ENCODE measurements around the gene GLI3. TPM values are rescaled to one million over a fixed set of nuclear protein-coding genes. Genes with fewer than 3 reads are reported as not detected.

Gene GLI3
- total RNA-seq, 2 donors from 2014 or later = 6.0 to 8.1 TPM

DNA sequence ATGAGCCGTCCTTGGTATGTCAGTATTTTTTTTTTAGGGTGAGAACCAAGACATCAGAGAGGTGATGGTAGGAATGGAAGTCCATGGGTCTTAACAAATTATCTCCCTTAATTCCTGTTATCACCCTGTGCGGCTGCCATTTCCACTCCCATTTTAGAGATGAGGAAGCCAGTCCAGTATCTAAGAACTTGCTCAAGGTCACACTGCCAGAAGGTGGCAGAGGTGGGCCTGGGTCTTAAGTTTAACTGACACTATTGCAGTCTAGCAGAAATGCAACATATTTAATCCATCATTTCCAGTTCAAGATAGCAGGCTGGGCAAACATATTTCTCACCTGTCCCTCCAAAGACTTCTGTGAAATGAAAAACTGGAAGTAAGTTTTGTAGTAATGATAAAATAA lies 108.3 kb downstream of the GLI3 start:
- ATAC-seq (no peak), DNase-seq (no peak)
- intact Hi-C loops (cut with DNase I) = no loop called here

DNA sequence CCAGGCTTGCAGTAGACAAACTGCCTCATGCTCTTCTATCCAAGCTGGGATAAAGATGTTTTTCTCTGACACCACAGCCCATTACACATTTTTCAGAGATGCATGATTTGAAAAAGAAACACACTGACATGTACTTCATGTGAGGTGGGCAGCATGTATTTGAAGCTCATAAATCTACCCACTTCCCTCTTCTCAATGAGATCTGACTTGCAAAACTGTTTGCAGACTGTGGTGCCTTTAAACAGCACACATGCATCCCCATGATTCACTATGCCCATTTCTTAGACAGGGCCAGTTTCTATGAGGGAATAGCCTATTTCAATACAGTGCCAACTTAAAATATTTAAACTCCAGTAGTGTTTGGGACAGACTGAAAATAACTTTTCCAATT lies 109.8 kb downstream of the GLI3 start:
- ATAC-seq (no peak), DNase-seq (no peak)
- intact Hi-C loops (cut with DNase I) = no loop called here

DNA sequence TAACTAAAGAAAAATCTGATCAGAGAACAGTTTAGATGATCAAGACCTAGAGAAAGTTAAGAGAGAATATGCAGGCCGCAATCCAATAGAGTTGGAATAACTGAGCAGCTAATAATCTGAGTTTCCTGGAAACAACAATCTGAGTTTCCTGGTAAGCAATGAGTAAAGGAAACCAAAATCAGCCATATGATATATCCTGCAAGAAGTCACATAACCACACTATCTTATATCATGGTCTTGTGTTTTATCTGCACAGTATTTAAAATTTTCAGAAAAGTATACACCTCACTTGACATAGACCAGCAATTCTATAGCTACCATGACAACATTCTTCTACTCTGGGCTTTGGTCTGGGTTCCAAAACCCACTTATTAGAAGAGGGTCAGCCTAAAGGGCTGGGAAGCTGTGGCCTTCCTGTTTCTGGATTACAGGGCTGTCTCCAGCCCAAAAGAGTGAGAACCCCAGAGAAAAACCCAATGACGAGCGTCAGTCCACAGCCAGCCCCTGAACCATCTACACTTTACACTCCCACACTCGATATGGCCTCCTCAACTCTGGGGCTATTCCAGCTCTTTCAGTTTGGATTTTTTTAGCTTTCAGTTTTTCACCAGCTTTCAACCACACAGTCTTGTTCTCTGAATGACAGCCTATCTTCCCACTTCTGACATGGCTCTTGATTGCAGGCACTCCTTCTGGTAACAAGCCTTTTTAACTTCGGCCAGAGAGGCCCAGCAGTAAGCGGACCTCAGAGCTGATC lies 110.4 kb downstream of the GLI3 start:
- no peak for DNase-seq
- ATAC-seq = peak in 1 of 2 donors; percentile 41
- intact Hi-C loops (cut with DNase I) = no loop called here

DNA sequence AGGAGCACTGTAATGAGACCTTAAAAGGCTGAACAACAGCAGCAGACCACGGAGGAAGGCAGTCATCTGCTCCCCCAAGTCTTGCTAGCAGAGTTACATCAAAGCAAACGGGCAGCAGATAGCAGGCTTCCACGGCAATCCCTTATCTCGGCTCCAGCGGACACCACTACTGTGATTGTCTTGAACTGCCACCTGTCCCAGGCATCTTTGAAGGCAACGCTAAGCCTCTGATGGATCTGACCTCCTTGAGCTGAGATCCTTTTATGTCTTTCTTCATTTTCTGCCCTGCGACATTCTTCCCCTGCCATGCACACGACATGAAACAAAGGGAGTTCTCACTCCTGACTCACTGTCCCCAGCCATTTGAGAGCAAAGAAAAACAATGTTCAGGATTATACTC lies 111.7 kb downstream of the GLI3 start:
- ATAC-seq (no peak), DNase-seq (no peak)
- intact Hi-C loops (cut with DNase I) = no loop called here

DNA sequence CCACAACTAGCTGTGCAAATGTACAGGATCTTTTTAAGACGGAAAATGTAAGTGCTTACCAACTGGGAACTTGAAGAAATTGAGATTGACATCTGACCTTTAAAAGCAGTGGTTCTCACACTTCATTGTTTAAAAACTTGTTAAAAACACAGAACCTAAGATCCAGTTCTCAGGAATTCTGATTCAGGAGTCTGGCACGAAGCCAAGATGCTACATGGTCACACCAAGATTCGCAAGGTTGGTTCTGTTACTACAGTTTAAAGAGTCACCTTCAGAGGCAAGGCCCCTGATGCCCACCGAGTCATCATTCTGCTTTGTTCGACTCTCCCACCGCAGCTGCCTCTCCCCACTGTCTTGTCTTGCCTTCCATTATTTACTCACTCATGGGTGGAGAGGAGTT lies 113.3 kb downstream of the GLI3 start:
- intact Hi-C loops (cut with DNase I) = no loop called here
- ATAC-seq (no peak), DNase-seq (no peak)

DNA sequence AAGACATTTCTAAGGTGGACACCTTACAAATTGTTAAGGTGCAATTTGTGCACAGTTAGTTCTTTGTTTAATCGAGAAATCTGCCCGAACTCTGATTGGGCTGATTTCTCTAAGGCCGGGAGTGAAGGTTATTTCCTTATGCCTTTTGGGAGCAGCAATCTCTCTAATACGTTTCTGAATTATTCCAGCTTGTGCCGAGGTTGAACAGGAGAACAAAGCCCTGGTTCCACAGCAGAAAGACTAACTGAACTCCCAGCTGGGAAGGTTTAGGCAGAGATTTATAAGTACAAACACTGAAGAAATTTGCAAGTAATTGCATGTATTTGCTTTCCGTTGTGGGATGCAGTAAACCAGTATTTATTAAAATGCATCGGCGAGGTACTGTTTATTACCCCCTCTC lies 116.8 kb downstream of the GLI3 start:
- no peak for ATAC-seq
- DNase-seq = no peak
- intact Hi-C loops (cut with DNase I) = no loop called here

DNA sequence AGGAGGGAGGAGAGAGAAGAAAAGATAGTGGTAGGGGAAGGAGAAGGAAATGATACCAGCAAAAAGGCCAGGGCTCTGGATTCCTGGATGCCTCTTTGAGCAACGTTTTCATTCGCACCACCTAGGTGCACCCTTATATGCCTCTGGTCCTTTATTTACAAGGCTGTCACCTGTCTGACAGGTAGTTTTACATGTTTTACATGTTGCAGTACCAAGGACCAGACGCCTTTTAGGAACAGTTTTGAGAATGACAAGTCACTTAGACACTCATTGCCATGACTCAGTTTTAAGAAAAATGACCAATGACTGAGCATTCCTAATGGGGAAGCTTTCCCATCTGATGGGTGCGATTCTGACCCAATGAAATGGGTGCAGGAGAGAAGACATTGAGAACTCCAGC lies 119.8 kb downstream of the GLI3 start:
- intact Hi-C loops (cut with DNase I) = no loop called here
- no peak for ATAC-seq
- no peak for DNase-seq

DNA sequence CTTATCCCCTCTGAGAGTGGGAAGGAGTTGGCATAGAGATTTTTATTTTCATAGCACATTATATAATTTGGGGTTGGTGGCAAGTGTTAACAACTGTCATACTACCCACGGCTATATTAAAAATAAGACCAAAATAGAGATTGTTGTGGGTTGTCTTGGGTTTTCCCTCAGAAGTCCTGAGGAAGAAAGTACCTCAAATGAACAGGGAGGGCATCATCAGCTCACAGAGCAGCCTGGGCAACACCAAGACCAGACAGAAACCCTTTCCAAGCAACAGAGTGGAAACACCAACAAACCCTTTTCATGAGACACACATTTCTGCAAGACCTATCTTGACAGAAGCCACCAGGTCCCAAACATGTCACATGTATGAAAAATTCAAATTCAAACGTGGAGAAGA lies 121.2 kb downstream of the GLI3 start:
- intact Hi-C loops (cut with DNase I) = no loop called here
- DNase-seq (no peak), ATAC-seq (no peak)

DNA sequence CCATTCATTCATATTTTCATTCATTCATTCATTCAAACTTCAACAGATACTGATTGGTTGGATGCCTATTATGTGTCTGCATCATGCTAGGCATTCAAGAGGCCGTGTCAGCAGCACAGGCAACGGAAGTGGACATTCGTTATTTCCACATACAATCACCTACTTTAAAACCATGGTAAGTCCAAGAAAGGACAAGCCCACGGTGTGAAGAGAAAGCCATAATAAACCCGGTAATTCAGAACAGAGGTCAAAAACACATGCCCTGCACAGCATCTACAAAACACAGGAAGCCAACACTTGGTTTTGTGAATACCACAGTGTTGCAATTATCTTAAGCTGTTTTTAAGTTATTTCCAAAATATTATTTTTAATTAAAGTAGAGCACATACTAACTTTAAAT lies 126.7 kb downstream of the GLI3 start:
- no peak for DNase-seq
- intact Hi-C loops (cut with DNase I) = no loop called here
- ATAC-seq = no peak

DNA sequence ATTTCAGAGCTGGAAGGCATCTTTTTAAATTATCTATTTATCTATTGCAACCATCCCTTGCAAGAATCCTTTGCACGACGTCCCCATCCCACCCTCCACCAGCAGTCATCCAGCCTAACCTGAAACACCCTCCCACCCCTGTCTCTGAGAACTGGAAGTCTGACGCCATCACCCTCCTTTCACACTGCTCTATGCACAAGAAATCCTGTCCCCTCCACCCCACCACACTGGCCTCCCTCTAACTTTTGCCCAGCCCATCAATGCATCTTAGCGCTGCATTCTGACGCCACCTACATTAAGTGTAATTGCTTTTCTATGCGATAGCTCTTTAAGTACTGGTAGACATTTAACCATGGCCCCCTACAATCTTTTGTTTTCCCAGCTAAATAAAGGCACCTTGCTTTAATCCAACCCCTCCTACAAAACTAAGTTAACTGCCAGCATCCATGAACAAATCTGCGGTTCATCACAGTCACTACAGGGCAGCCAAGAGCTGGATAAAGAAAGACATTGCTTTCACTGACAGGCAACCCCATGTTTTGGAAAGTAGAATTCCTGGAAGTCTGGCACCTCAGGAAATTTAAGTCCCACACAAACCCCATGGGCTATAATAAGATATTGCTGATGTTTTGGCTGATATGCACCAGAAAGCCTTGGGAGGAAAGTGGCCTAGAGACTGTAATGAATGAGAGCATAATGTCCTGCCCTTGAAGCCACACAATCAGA lies 128.0 kb downstream of the GLI3 start:
- DNase-seq (no peak), ATAC-seq (peak in 1 of 2 donors; percentile 55)
- intact Hi-C loops (cut with DNase I) = no loop called here

DNA sequence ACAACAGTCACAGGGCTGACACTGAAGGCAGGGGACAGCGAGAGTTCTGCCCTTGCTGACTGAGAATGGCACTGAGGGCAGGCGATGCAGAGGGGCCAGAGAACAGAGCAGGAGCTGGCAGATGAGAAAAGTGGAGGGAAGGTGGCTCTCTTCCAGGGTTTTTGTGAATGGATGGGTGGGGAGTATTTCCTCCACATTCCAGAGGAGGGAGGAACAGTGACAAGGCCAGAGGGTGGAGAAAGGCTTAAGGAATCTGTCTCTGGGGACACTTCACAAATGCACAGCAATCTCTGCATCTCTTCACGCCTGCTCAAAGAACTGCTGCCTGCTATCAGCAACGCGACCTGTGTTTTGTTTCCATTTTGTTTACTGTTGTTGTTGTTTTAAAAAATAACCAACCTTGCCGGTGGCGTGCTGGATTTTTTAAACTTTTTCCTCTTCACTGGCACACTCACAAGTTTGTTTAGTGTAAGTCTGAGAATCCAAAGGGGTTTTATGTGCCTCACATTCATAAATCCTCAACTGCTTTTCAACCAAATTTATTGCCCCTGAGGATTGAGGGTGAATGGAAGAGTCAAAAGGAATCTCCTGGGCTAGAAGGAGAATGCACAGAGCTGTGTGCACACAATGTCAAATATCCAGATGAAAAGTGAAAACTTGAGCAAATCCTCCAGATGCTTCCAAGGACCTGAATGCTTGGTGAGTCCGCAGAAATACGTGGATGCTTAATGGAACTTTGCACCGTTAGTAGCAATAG lies 129.3 kb downstream of the GLI3 start:
- peak in 1 of 2 donors; percentile 51 for ATAC-seq
- DNase-seq = no peak
- intact Hi-C loops (cut with DNase I) = no loop called here

DNA sequence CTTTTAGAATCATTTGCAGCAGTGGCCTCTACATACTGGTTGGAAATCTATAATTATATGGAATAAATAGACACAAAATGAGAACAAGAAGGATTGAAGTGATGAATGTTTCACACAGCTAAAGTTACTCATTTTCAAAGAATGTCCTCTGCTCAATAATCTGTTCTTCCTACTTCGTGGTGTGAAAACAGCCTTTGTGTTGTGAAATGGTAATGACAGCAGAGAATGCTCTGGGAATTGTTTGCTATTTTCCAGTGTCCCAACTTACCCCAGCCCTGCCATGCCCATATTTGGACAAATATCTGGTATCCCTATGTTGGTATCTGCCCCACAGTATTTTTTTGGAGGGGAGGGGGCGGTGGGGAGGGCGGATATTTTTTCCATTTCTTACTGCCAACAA lies 130.4 kb downstream of the GLI3 start:
- DNase-seq (no peak), ATAC-seq (no peak)
- intact Hi-C loops (cut with DNase I) = no loop called here

DNA sequence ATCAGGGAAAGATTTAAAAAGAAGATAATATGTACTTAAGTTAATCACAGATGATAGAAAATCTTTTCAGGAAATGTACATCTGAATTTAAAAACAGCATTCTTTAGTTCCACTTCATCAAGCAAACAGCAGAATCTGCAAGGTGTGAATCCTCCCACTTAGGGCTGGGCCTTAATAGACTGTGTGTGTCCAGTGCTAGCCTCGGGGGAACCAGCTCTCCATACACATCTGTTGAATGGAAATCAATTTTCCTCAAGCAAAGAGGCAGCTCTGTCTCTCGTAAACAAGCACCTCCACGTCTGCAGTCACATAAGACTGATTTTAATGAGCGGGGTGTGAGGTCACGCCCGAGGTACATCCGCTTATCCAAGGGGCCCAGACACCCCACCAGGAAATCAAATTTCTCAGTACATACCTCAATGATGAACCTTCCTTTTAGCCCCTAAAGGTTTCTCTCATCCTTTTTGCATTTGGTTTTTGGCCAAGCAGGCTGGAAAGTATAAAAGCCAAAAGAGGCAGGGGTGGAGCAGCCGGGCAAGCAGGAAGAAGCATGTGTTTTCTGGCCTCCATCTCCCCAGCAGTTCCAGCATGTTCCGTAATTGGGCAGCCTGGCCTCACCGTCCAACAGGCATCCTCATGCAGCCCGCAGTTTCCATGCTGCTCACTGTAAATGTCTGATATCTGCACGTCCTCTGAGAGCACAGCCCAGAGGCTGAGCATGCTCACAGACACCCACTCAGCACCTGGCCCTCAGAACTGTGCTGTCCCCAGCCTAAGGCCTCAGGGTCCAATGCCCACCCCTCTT lies 131.3 kb downstream of the GLI3 start:
- DNase-seq = no peak
- intact Hi-C loops (cut with DNase I) = no loop called here
- ATAC-seq = no peak

DNA sequence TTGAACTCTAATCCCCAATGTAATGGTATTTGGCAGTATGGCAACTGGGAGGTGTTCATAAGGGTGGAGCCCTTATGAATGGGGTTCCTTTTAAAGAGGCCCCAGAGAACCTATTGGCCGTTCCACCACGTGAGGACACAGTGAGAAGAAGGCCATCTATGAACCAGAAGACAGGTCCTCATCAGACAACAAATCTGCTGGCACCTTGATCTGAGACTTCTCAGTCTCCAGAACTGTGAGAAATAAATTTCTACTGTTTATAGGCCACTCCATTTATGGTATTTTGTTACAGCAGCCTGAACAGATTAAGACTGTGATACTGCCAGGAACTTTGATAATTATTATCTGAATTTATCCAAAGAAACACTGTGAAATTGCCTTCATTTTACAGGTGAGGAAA lies 132.3 kb downstream of the GLI3 start:
- intact Hi-C loops (cut with DNase I) = no loop called here
- DNase-seq (no peak), ATAC-seq (no peak)

DNA sequence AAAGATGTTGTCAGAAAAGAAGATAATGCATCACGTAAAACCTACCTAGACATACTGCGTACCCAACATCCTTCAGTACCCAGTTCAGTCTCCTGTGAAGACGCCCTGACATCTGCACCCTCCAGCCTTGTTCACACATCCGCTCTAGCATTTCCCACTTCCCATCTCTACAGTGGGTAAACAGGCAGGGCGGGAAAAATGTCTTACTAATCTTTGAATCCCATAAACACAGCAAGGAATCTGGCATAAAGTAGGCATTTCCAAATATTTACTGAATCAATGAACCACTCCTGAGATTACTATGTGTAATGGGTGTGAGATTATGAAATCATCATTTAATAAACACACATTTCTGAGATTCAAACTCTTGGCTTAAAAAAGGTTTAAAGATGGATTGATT lies 132.8 kb downstream of the GLI3 start:
- DNase-seq = no peak
- intact Hi-C loops (cut with DNase I) = no loop called here
- no peak for ATAC-seq

DNA sequence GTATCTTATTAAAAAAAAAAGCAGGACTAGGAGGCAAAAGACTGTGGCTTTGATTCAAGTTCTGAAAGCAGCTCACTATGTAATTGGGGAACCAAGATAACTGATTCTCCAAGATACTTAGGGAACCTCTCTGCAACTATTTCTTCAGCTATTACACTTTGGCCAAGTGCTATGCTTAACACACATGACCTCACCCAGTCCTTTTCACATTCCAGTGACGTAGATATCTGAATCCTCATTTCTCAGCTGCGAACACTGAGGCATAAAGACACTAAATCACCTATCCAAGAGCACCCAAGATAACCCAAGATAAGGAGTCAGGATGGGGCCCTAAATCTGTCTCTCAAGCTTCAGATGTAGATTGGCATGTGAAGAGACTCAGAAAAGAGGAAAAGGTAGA lies 133.6 kb downstream of the GLI3 start:
- intact Hi-C loops (cut with DNase I) = no loop called here
- peak in 1 of 2 donors; percentile 12 for ATAC-seq
- no peak for DNase-seq

DNA sequence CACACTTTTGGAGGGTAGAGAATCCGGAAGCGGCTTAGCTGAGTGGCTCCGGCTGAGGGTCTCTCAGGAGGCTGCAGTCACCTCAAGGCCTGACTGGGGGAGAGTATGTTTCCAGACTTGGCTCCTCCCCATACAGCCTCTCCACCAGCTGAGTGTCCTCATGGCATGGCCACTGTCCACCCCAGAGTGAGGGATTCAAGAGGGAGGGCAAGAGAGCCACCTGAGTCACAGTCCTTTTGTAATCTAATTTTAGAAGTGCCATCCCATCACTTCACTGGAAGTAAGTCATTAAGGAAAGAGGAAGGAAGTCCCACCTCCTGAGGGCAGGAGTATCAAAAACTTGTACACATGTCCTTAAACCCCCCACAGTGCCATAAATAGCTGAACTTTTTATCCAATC lies 134.0 kb downstream of the GLI3 start:
- intact Hi-C loops (cut with DNase I) = no loop called here
- ATAC-seq = no peak
- DNase-seq = no peak

DNA sequence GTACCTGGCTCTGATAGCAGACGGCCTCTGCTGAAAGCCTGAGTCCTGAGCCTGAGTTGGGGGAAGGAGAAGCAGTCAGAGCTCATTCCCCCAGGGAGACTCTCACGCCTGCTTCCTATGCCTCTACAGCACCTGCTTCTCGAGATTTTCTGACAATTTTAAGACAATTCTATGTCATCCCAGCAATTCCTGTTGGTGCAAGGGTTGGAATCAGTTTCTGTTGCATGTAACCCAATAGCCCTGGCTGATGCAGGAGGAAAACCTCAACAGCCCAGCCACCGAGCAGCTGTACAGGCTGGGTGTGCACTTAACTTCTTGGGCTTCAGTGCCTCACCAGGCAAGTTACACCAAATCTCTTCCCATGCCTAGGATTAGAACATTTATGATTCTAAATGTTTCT lies 134.7 kb downstream of the GLI3 start:
- intact Hi-C loops (cut with DNase I) = no loop called here
- ATAC-seq (no peak), DNase-seq (no peak)

DNA sequence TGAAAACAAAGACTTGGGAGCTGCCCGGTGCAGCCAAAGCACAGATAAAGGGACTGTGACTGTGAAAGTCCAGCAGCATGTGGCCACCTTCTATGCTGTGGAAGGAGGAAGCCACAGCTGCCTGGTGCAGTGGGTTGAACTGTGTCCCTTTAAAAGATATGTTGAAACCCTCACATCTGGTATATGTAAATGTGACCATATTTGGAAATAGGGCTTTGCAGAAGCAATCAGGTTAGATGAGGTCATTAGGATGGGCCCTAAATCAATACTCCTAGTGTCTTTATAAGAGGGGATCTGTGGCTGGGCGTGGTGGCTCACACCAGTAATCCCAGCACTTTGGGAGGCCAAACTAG lies 136.9 kb downstream of the GLI3 start:
- no peak for ATAC-seq
- DNase-seq = no peak
- intact Hi-C loops (cut with DNase I) = no loop called here

Data from left cardiac atrium (tissue), 4 donors.